GM23338 (cell line): ENCODE results near the gene GHRHR. TPM values are rescaled to one million over a fixed set of nuclear protein-coding genes. Genes with fewer than 3 reads are reported as not detected.

ENCODE experiments used
- ATAC-seq: fragments of 200-7000 bp; cut with Tn5 transposase; 3 replicates; pipeline ENCODE4 v1.9.1; 2020
- DNase-seq: peaks from one replicate; pipeline ENCODE4 v3.0.0-alpha.2; 2015; ENCODE audit warnings: low spot score
- H2AFZ ChIP-seq: fragments of 200-600 bp; sonication (generic); 2 replicates; pipeline ENCODE4 v1.8.0; 2016; ENCODE audit warnings: antibody characterized with exemption, mild to moderate bottlenecking, moderate library complexity
- H3F3A ChIP-seq: fragments of 200-600 bp; sonication (generic); replicated peaks from 2 replicates; pipeline ENCODE4 v1.8.0; 2017; ENCODE audit warnings: antibody characterized with exemption, mixed run types, low read depth
- H3K27ac ChIP-seq: fragments of 200-600 bp; sonication (generic); 2 replicates; pipeline ENCODE4 v1.6.1; 2016; ENCODE audit warnings: low read depth
- H3K27me3 ChIP-seq: fragments of 200-600 bp; sonication (generic); 2 replicates; pipeline ENCODE4 v1.8.0; 2016; ENCODE audit warnings: mild to moderate bottlenecking, mixed run types, moderate library complexity; ENCODE audit not compliant: insufficient read depth
- H3K36me3 ChIP-seq: fragments of 200-600 bp; sonication (generic); 2 replicates; pipeline ENCODE4 v1.8.0; 2016; ENCODE audit warnings: mild to moderate bottlenecking; ENCODE audit not compliant: insufficient read depth
- H3K4me1 ChIP-seq: fragments of 200-600 bp; sonication (generic); 2 replicates; pipeline ENCODE4 v1.8.0; 2016; ENCODE audit warnings: mild to moderate bottlenecking, moderate library complexity; ENCODE audit not compliant: insufficient read depth
- H3K4me2 ChIP-seq: fragments of 200-600 bp; sonication (generic); 2 replicates; pipeline ENCODE4 v1.7.1; 2017; ENCODE audit warnings: mixed run types
- H3K4me3 ChIP-seq: fragments of 200-600 bp; sonication (generic); 2 replicates; pipeline ENCODE4 v1.6.1; 2016; ENCODE audit warnings: mixed run types
- H3K79me2 ChIP-seq: fragments of 200-600 bp; sonication (generic); replicated peaks from 2 replicates; pipeline ENCODE4 v1.8.0; 2017; ENCODE audit warnings: mild to moderate bottlenecking; ENCODE audit not compliant: insufficient read depth
- H3K9me2 ChIP-seq: fragments of 200-600 bp; sonication (generic); 2 replicates; pipeline ENCODE4 v1.8.0; 2017; ENCODE audit not compliant: insufficient read depth
- H4K20me1 ChIP-seq: fragments of 200-600 bp; sonication (generic); replicated peaks from 2 replicates; pipeline ENCODE4 v1.8.0; 2017; ENCODE audit warnings: mild to moderate bottlenecking; ENCODE audit not compliant: insufficient read depth
- H3K27ac Mint-ChIP-seq: 2 replicates; pipeline ENCODE4 v1.8.0; 2020; ENCODE audit warnings: inconsistent platforms, mild to moderate bottlenecking, moderate library complexity, mixed read lengths
- H3K27me3 Mint-ChIP-seq: 3 replicates; pipeline ENCODE4 v1.8.0; 2022; ENCODE audit warnings: low read depth, mild to moderate bottlenecking, moderate library complexity, mixed read lengths, inconsistent platforms; ENCODE audit not compliant: insufficient read depth, poor library complexity
- H3K36me3 Mint-ChIP-seq: 3 replicates; pipeline ENCODE4 v1.8.0; 2021; ENCODE audit warnings: low read depth, mild to moderate bottlenecking, inconsistent platforms, moderate library complexity, mixed read lengths
- H3K4me1 Mint-ChIP-seq: 3 replicates; pipeline ENCODE4 v1.8.0; 2020; ENCODE audit warnings: mild to moderate bottlenecking, inconsistent platforms, mixed read lengths
- H3K4me3 Mint-ChIP-seq: 3 replicates; pipeline ENCODE4 v1.8.0; 2021; ENCODE audit warnings: moderate library complexity, mild to moderate bottlenecking, inconsistent platforms, mixed read lengths
- H3K9me3 Mint-ChIP-seq: 3 replicates; pipeline ENCODE4 v1.8.0; 2020; ENCODE audit warnings: moderate library complexity, mild to moderate bottlenecking, inconsistent platforms, mixed read lengths
- CREB1 ChIP-seq: fragments of 250-450 bp; sonication (Bioruptor Pico); IDR thresholded peaks from 2 replicates; pipeline ENCODE4 v1.5.0; 2020; ENCODE audit warnings: low read depth, mild to moderate bottlenecking, moderate library complexity
- EZH2phosphoT487 ChIP-seq: fragments of 200-600 bp; sonication (generic); IDR thresholded peaks from one replicate; pipeline ENCODE4 v1.8.1; 2018; ENCODE audit warnings: antibody characterized with exemption; ENCODE audit not compliant: unreplicated experiment
- STAT1 ChIP-seq: IDR thresholded peaks from one replicate; pipeline ENCODE4 v1.6.1; 2016; ENCODE audit warnings: antibody characterized with exemption; ENCODE audit not compliant: unreplicated experiment
- ZNF331 ChIP-seq: fragments of 250-450 bp; sonication (Bioruptor Pico); IDR thresholded peaks from 2 replicates; pipeline ENCODE4 v1.5.0; 2020; ENCODE audit warnings: low read depth, mild to moderate bottlenecking, moderate library complexity
- ZNF462 ChIP-seq: fragments of 250-450 bp; sonication (Bioruptor Pico); IDR thresholded peaks from 2 replicates; pipeline ENCODE4 v1.5.0; 2020; ENCODE audit warnings: mild to moderate bottlenecking, moderate library complexity
- polyA plus RNA-seq: library from polyadenylated mRNA; unstranded; fragments of >200 nt; fragmentation: Nextera tagmentation; extraction: Ambion mirVana; gene quantifications from 2 replicates; pipeline ENCODE4 v1.2.1, GENCODE V29; 2016
- total RNA-seq: library from RNA; depleted of rRNA; stranded (reverse); fragments of >200 nt; shearing (Covaris generic); gene quantifications from 2 replicates; pipeline ENCODE4 v1.2.3, GENCODE V29; 2014

GHRHR gene
- total and polyA plus RNA-seq, 2 experiments from 2014 or later, result 2.2 TPM; not detected in 1

- no peak overlapping the region; the same call in 2 of the 3 replicates for H3K4me3 Mint-ChIP-seq
- Histone ChIP-seq H3K27ac (no peak overlapping the region), H3K36me3 (no peaks in the 10 kb centered on the region), H3K4me2 (peak overlapping the region; percentile 57), H3K9me2 (no peaks in the 10 kb centered on the region), H3K4me1 (peaks cover 11% of the 10 kb centered on the region), H2AFZ (no peak overlapping the region), H3K27me3 (no peaks in the 10 kb centered on the region), H3F3A (no peaks in the 10 kb centered on the region), H4K20me1 (no peaks in the 10 kb centered on the region), H3K79me2 (no peaks in the 10 kb centered on the region), H3K4me3 (no peak overlapping the region)
- H3K4me1 Mint-ChIP-seq, result peaks cover 30% of the 10 kb centered on the region
- H3K36me3 Mint-ChIP-seq, result no peaks in the 10 kb centered on the region
- peaks cover 14% of the 10 kb centered on the region for H3K27me3 Mint-ChIP-seq
- no peaks in the 10 kb centered on the region for H3K9me3 Mint-ChIP-seq
- no peak for TF ChIP-seq ZNF331 (CRISPR knock-in tag)
- peak; percentile 86 for TF ChIP-seq ZNF462
- peak overlapping the region; percentile 79 for H3K27ac Mint-ChIP-seq
- ATAC-seq, result peak; percentile 76
- DNase-seq, result peak; percentile 62
These were observed 56.9 kb downstream of the GHRHR start for GRCh38 chr7:31020652-31021051.

- ATAC-seq, result no peak
- H3K27me3 Mint-ChIP-seq, result peaks cover 20% of the 10 kb centered on the region
- no peak overlapping the region for H3K4me3 Mint-ChIP-seq
- no peak for TF ChIP-seq EZH2phosphoT487
- TF ChIP-seq CREB1, result no peak
- no peak for TF ChIP-seq STAT1
- no peak for TF ChIP-seq ZNF462
These were observed 58.4 kb downstream of the GHRHR start for GRCh38 chr7:31022117-31022516.

More at GRCh38 chr7:31022117-31022516, 58.4 kb downstream of the GHRHR start:
- no peaks in the 10 kb centered on the region for H3K27me3 ChIP-seq
- no peaks in the 10 kb centered on the region for H3K79me2 ChIP-seq
- H3K9me2 ChIP-seq, result no peaks in the 10 kb centered on the region
- no peaks in the 10 kb centered on the region for H3F3A ChIP-seq
- no peaks in the 10 kb centered on the region for H3K36me3 ChIP-seq
- Mint-ChIP-seq H3K4me1 (peaks cover 37% of the 10 kb centered on the region), H3K27ac (no peak overlapping the region), H3K9me3 (no peaks in the 10 kb centered on the region), H3K36me3 (no peaks in the 10 kb centered on the region)
- H4K20me1 ChIP-seq, result no peaks in the 10 kb centered on the region
- H3K4me2 ChIP-seq, result no peak overlapping the region
- H3K4me1 ChIP-seq, result peaks cover 16% of the 10 kb centered on the region
- no peak overlapping the region for H2AFZ ChIP-seq
- no peak overlapping the region for H3K4me3 ChIP-seq
- no peak overlapping the region for H3K27ac ChIP-seq
- no peak for DNase-seq
